ENCODE data around the gene RNF220.
"Not testable (repeated sequence)": the region's sequence is repeated elsewhere in the genome, so short reads cannot be mapped to it uniquely, and the experiment has no call there.

Gene RNF220

DNA sequence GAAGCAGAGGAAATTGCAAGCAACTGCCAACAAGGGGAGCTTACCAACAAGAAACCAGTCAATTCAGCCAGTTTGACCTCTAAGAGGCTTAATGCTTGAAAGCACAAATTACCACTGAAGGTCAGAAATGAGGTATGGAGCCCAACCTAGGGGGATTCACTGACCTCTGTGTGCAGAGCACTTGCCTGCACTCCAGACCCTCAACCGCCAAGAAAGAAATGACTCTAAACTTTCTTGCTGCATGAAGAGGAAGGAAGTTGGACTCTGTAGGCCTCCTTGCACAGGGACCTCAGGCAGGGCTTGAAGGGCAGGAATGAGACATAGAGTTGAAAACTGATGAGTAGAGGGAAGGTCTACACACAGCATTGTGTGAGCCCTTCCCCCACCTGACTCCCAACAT, 279.5 kb downstream of the RNF220 start:
- no peak for DNase-seq

DNA sequence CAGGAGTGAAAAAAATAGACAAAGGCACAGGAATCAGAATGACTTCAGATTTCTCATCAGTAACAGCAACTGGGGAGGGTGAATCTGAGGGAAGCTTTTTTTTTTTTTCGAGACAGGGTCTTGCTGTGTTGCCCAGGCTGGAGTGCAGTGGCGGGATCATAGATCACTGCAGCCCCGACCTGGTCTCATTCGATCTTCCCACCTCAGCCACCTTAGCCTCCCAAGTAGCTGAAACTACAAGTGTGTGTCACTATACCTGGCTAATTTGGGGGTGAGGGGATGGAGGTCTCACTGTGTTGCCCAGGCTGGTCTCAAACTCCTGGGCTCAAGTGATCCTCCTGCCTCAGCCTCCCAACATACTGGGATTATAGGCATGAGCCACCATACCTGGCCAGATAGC, 280.2 kb downstream of the RNF220 start:
- DNase-seq = no peak

DNA sequence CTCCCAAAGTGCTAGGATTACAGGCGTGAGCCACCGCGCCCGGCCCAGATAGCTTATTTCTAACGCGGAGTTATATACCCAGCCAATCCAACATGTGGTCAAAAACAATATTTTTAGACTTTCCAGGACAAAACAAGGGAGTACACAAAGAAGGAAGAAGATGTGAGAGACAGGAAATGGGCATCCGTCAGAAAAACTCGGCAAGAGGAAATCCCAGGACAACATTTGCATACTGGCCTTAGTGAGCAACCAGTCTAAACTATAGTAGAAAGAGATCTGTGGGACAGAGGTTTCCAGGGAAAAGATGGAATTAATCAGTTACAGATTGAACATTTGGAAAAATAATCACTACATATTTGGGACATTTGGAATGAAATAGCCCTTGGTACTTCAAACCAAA, 280.8 kb downstream of the RNF220 start:
- DNase-seq = no peak

DNA sequence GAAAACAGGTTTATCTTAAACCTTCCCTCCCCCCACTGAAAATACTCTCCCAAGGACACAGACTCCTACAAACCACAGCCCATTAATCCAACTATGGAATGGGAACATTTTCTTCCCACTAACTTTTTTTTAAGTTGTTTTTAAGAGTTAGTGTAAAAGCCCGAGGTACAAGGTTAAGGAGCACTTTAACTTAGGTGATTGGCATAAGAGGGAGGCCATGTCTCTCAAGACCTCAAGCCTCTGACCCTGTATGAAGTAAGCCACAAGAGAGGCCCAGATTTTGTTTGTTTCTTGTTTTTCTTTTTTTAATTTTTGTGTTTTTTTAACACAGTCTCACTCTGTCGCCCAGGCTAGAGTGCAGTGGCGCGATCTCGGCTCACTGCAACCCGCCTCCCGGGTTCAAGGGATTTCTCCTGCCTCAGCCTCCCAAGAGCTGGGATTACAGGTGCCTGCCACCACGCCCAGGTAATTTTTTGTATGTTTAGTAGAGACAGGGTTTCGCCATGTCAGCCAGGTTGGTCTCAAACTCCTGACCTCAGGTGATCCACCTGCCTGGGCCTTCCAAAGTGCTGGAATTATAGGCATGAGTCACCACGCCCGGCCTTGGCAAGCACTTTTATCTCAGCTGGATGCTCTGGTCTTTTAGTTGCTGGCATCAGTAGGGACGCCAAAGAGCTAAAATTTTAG, 283.8 kb downstream of the RNF220 start:
- no peak for DNase-seq

DNA sequence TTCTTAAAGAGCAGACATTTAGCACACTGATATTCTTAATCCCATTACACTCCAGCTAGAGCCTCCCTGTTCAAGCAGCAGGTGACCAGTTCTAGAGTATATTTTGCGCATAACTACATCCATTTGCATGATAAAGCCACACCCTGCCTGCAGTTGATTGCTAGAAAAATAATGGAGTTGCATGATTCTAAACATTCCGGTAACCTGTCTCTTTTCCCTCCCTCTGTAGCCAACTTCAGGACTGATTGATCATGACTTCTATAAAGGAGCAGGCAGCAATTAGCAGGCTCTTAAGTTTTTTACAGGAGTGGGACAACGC, 284.4 kb downstream of the RNF220 start:
- no peak for DNase-seq

DNA sequence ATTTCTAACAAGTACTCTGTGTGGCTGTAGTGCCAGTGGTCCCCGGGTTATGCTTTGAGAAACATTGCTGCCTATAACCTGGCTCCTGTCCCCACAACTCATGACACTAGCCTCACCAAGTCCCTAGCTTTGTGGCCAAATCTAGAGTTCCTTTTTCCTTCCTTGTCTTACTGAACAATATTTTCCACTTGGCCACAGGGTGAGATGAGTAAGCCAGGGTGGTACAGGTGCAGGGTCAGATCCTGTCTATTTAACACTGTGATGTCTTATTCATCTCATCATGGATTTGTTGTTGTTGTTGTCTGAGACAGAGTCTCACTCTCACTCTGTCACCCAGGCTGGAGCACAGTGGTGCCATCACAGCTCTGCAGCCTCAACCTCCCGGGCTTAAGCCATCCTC, 288.1 kb downstream of the RNF220 start:
- peak; percentile 17 for DNase-seq

DNA sequence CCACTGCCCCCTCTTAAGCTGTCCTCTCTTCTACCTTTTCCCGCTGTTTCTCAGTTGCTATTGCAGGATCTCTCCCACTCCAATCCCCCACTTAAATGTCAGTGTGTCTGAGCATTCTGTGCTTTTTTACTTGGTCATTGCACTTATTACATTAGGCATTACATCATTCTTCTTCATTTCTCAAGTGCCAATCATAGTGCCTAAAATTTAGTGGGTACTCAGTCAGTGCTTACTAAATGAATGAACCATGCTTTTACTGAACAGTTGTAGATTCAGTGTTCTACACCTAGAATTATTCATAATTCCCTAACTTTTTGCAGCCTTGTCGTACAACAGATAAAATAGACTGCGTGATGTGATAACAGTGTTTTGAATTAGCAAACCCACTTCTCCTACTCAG, 288.8 kb downstream of the RNF220 start:
- DNase-seq = no peak

DNA sequence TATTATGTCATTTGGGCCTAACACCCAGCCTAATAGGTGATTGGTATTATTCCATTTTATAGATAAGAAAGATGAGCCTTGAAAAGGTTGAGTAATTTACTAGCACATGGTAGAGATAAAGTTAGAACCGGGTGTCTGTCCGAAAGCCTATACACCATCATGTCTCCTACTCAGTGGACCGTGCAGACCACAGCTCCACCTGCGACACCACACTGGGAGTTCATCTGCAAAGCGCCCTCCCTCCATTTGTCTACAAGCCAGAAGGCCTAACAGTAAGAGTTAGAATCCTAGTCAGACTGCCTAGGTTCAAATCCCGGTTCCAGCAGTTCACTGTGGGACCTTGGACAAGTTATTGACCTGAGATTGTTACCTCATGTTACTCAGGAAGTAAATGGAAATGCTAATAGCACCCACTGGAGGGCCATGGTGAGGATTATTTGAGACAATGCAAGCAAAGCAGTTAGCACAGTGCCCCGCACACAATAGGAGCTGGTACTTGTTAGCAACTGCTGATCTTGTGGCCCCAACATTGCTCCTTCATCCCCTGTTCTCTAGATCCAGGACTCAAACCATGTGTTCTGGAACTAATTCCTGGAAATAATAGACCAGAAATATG, 289.9 kb downstream of the RNF220 start:
- DNase-seq = no peak

DNA sequence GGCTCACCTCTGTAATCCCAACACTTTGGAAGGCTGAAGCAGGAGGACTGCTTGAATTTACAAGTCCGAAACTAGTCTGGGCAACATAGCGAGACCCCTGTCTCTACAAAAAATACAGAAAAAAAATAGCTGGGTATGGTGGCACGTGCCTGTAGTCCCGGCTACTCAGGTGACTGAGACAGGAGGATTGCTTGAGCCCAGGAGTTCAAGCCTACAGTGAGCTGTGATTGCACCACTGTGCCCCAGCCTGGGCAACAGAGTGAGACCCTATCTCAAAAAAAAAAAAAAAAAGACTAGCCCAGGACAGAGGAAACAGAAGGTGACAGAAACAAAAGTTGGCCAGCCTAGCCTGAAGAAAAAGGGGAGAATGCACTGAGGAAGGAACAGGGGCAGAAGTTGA, 290.6 kb downstream of the RNF220 start:
- no peak for DNase-seq

DNA sequence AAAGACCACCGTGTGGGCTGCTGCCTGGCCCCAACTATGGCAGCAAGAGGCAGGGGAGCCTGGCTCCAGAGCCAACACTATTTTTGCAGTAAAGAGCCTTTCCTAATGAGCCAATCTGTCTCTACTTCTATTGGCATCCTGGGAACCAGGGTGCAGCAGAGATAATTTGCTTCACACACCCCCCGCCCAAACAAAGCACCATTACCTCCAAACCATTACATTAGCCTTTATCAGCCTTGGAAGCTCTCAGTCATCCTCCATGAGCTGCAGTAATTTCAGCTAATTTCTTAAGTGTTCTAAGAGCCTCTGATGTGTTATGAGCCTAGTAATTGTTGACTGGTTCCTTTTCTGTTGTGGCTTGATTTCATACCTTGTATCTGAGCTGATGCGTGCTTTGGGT, 291.0 kb downstream of the RNF220 start:
- DNase-seq = no peak

DNA sequence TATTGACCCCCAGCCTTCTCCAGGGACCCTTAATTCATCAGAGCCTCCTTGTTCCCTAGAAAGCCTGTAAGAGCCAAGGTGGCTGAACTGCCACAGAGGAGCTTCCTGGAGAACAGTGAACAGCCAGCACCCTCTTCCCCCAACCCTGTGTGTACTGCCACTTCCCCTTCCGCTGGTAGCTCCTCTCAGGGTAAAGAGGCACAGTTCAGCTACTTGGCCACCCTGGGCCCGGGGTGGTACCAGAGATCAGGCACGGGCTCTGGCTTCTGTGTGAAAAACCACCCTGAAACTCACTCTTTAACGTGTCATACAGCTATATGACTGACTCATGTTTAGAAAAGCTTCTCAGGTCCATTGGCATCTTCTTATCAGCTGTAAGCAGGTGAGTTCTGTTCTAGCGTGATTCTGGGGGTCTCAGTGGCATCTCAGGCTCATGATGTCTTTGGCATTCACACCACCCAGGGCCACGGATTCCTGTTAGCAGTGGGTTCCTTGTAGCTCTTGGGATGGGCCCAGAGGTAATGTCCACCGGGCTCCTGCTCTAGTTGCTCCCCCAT, 291.8 kb downstream of the RNF220 start:
- peak; percentile 60 for DNase-seq

DNA sequence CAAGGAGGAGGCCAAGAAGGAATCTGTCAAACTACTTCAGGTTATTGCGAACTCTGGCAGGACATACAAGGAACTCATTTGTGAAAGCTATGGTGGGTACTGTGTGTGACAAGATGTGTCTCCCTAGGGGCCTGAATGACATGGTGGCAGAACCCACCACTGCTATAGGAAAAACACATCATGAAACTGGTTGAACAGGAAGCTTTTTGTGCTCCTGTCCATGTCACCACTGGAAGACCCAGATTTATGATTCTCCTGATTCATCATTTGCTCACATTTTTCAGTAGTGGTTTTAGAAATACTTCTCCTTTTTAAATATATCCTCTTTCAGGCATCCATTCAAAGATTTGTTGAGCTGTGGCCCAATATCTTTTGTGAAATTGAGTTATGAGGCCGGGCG, 293.1 kb downstream of the RNF220 start:
- no peak for DNase-seq

DNA sequence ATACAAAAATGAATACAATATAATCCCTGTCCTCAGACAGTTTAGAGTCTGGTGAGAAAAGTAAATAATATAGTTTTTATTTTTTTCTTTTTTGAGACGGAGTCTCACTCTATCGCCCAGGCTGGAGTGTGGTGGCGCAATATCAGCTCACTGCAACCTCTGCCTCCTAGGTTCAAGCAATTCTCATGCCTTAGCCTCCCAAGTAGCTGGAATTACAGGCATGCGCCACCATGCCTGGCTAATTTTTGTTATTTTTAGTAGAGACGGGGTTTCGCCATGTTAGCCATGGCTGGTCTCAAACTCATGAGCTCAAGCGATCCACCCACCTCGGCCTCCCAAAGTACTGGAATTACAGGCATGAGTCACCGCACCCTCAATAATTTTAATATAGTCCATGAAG, 294.3 kb downstream of the RNF220 start:
- not testable (repeated sequence) for DNase-seq

DNA sequence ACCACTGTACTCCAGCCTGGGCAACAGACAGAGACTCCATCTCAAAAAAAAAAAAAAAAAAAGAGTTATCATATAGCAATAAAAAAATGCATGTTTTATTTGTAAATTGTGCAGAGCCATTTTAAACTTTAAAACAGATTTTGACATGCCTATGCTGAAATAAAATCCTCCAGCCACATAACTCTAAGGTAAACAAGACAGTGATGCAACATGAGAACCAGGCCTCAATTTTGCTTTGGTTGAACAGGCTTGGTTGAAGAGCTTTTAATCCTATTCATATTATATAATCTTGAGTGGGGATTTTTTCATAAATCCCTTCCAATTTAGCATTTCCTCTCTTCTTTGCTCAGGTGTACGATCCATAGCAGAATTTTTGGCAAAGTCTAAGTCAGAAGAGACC, 295.5 kb downstream of the RNF220 start:
- DNase-seq = no peak

DNA sequence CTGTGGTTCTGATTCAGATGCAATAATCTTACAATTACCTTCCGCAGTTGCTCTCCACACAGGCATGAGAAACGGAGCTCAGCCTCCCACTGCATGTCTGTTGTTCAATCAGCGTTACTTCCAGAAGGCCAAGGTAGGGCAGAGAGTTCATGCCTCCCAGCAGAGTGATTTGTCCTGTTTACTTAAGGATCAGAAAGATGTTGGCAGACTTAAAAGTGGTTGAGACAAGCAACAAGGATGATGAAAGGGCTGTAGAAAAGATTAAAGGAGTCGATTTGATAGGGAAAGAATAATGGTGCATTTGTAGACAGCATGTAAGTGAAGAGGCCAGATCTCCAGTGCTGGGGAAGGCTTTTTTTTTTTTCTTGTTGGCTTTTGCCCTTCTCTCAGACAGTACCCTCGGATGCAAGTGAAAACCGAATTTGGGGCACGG, 296.1 kb downstream of the RNF220 start:
- no peak for DNase-seq
